Mononuclear cell (primary cell): Measurements from ENCODE around the gene ABL1. TPM values are rescaled to one million over a fixed set of nuclear protein-coding genes. Genes with fewer than 3 reads are reported as not detected.

ENCODE experiments used
- H3K27me3 ChIP-seq: 2 replicates; pipeline ENCODE4 v1.6.0; 2011; ENCODE audit warnings: low read length, control low read depth; ENCODE audit not compliant: insufficient read depth
- H3K4me1 ChIP-seq: 2 replicates; pipeline ENCODE4 v1.5.1; 2011; ENCODE audit warnings: mild to moderate bottlenecking, low read length, control low read depth; ENCODE audit not compliant: insufficient read depth
- H3K4me3 ChIP-seq: 2 replicates; pipeline ENCODE4 v1.5.1; 2011; ENCODE audit warnings: mild to moderate bottlenecking, low read length, moderate library complexity
- H3K9me3 ChIP-seq: 2 replicates; pipeline ENCODE4 v1.5.1; 2011; ENCODE audit warnings: low read depth, mild to moderate bottlenecking, control low read depth, low read length
- total RNA-seq: library from RNA; depleted of rRNA; stranded (reverse); fragments of >200 nt; gene quantifications from one replicate; pipeline ENCODE4 v1.2.3, GENCODE V29; 2012

Gene ABL1
- total RNA-seq, 1 donor = 14.7 TPM

- no peaks in the 10 kb centered on the region for H3K27me3 ChIP-seq
- no peaks in the 10 kb centered on the region for H3K4me1 ChIP-seq
- H3K4me3 ChIP-seq = no peak overlapping the region
- no peaks in the 10 kb centered on the region for H3K9me3 ChIP-seq
These were observed 82.3 kb downstream of the ABL1 start for GRCh38 chr9:130917168-130917960.

GRCh38 chr9:130918101-130918825, 83.2 kb downstream of the ABL1 start:
- Histone ChIP-seq H3K27me3 (no peaks in the 10 kb centered on the region), H3K9me3 (no peaks in the 10 kb centered on the region), H3K4me1 (no peaks in the 10 kb centered on the region), H3K4me3 (no peak overlapping the region)

GRCh38 chr9:130918826-130919558, 83.9 kb downstream of the ABL1 start:
- no peaks in the 10 kb centered on the region for H3K4me1 ChIP-seq
- H3K9me3 ChIP-seq = no peaks in the 10 kb centered on the region
- H3K4me3 ChIP-seq = no peak overlapping the region
- no peaks in the 10 kb centered on the region for H3K27me3 ChIP-seq

GRCh38 chr9:130919559-130920145, 84.6 kb downstream of the ABL1 start:
- Histone ChIP-seq H3K4me3 (no peak overlapping the region), H3K9me3 (no peaks in the 10 kb centered on the region), H3K4me1 (no peaks in the 10 kb centered on the region), H3K27me3 (no peaks in the 10 kb centered on the region)

- Histone ChIP-seq H3K9me3 (no peaks in the 10 kb centered on the region), H3K4me3 (no peak overlapping the region), H3K4me1 (no peaks in the 10 kb centered on the region), H3K27me3 (no peaks in the 10 kb centered on the region)
These were observed 85.2 kb downstream of the ABL1 start for GRCh38 chr9:130920233-130920632.

- H3K4me1 ChIP-seq = no peaks in the 10 kb centered on the region
- no peaks in the 10 kb centered on the region for H3K27me3 ChIP-seq
- H3K9me3 ChIP-seq = no peaks in the 10 kb centered on the region
- no peak overlapping the region for H3K4me3 ChIP-seq
These were observed 85.8 kb downstream of the ABL1 start for GRCh38 chr9:130920762-130921299.

GRCh38 chr9:130921300-130921988, 86.4 kb downstream of the ABL1 start:
- no peaks in the 10 kb centered on the region for H3K27me3 ChIP-seq
- H3K9me3 ChIP-seq = no peaks in the 10 kb centered on the region
- H3K4me1 ChIP-seq = no peaks in the 10 kb centered on the region
- H3K4me3 ChIP-seq = no peak overlapping the region

- H3K4me1 ChIP-seq = no peaks in the 10 kb centered on the region
- no peaks in the 10 kb centered on the region for H3K27me3 ChIP-seq
- no peaks in the 10 kb centered on the region for H3K9me3 ChIP-seq
- H3K4me3 ChIP-seq = no peak overlapping the region
These were observed 87.2 kb downstream of the ABL1 start for GRCh38 chr9:130921989-130922892.

- Histone ChIP-seq H3K27me3 (no peaks in the 10 kb centered on the region), H3K9me3 (no peaks in the 10 kb centered on the region), H3K4me3 (no peak overlapping the region), H3K4me1 (no peaks in the 10 kb centered on the region)
These were observed 88.0 kb downstream of the ABL1 start for GRCh38 chr9:130922893-130923610.

- Histone ChIP-seq H3K4me1 (no peaks in the 10 kb centered on the region), H3K4me3 (no peak overlapping the region), H3K9me3 (no peaks in the 10 kb centered on the region), H3K27me3 (no peaks in the 10 kb centered on the region)
These were observed 88.8 kb downstream of the ABL1 start for GRCh38 chr9:130923611-130924447.

GRCh38 chr9:130924448-130924788, 89.4 kb downstream of the ABL1 start:
- H3K9me3 ChIP-seq = no peaks in the 10 kb centered on the region
- H3K4me1 ChIP-seq = no peaks in the 10 kb centered on the region
- H3K27me3 ChIP-seq = no peaks in the 10 kb centered on the region
- H3K4me3 ChIP-seq = no peak overlapping the region

GRCh38 chr9:130925050-130925678, 90.1 kb downstream of the ABL1 start:
- H3K9me3 ChIP-seq = no peaks in the 10 kb centered on the region
- H3K4me3 ChIP-seq = no peak overlapping the region
- no peaks in the 10 kb centered on the region for H3K4me1 ChIP-seq
- H3K27me3 ChIP-seq = no peaks in the 10 kb centered on the region
